HCT116 (cell line): ENCODE results near the gene GAGE2A. TPM values are rescaled to one million over a fixed set of nuclear protein-coding genes. Genes with fewer than 3 reads are reported as not detected.

ENCODE experiments used
- ATAC-seq: fragments of 200-7000 bp; cut with Tn5 transposase; 2 replicates; pipeline ENCODE4 v1.9.1; 2020; ENCODE audit warnings: mild to moderate bottlenecking, moderate library complexity
- BruUV-seq: library from RNA; stranded (reverse); fragments of 400-500 nt; replicated peaks from 2 replicates; lab custom pipeline; 2021; lab: Mats Ljungman, UMichigan
- CTCF ChIA-PET: fragments of 300-600 bp; sonication (Branson Sonifier 250); formaldehyde crosslinking; loops from one replicate; lab custom pipeline; 2021; ENCODE audit warnings: antibody characterized with exemption; lab: Charles Lee
- POLR2A ChIA-PET: fragments of 300-600, 350-600 bp; sonication (Branson Sonifier 250); formaldehyde crosslinking; loops from one replicate; lab custom pipeline; 2021; ENCODE audit warnings: antibody characterized with exemption; lab: Charles Lee
- RAD21 ChIA-PET, 2 experiments: fragments of 300-600 bp; sonication (Branson Sonifier 250); formaldehyde crosslinking; loops; one replicate each; lab custom pipeline; 2023; ENCODE audit warnings: low total read pairs in 2 of 2; ENCODE audit not compliant: uncharacterized antibody in 2 of 2, unreplicated experiment in 2 of 2, low non-redundant PET in 1 of 2; lab: Charles Lee
- DNase-seq: peaks from one replicate; pipeline ENCODE4 v3.0.0-alpha.2; 2010; ENCODE audit warnings: low read depth, low spot score
- H2AFZ ChIP-seq: fragments of 200-600 bp; shearing (Covaris generic), sonication (generic); 2 replicates; pipeline ENCODE4 v1.6.1; 2017; ENCODE audit warnings: low read depth, mixed run types, mixed read lengths, antibody characterized with exemption, low read length; ENCODE audit not compliant: poor library complexity, severe bottlenecking
- H3K27ac ChIP-seq: 2 replicates; pipeline ENCODE4 v1.5.1; 2012; ENCODE audit warnings: low read depth, low read length
- H3K27me3 ChIP-seq: fragments of 200-600 bp; sonication (generic); 2 replicates; pipeline ENCODE4 v1.6.1; 2016; ENCODE audit warnings: mixed run types, low read length, mixed read lengths; ENCODE audit not compliant: insufficient read depth
- H3K36me3 ChIP-seq, 2 experiments: fragments of 200-500 bp in 1 of 2; fragments of 200-600 bp in 1 of 2; sonication (Bioruptor generic) in 1 of 2; sonication (generic) in 1 of 2; 2 replicates each; pipeline versions ENCODE4 v1.5.1 to v1.6.1; 2014 to 2016; ENCODE audit warnings: low read length in 2 of 2, inconsistent platforms in 1 of 2, mixed read lengths in 1 of 2, mixed run types in 1 of 2; ENCODE audit not compliant: insufficient read depth in 2 of 2, control insufficient read depth in 1 of 2
- H3K4me1 ChIP-seq, 2 experiments: fragments of 200-600 bp in 1 of 2; sonication (generic) in 1 of 2; 2 replicates each; pipeline versions ENCODE4 v1.5.1 to v1.6.1; 2012 to 2017; ENCODE audit warnings: low read length in 2 of 2, inconsistent platforms in 1 of 2, mild to moderate bottlenecking in 1 of 2, mixed read lengths in 1 of 2, mixed run types in 1 of 2, moderate library complexity in 1 of 2; ENCODE audit not compliant: insufficient read depth in 2 of 2, control insufficient read depth in 1 of 2
- H3K4me2 ChIP-seq: fragments of 200-600 bp; sonication (generic); 2 replicates; pipeline ENCODE4 v1.6.1; 2017; ENCODE audit warnings: mixed run types, low read length, mixed read lengths
- H3K4me3 ChIP-seq, 2 experiments: fragments of 200-600 bp in 1 of 2; sonication (generic) in 1 of 2; replicated peaks in 1 of 2; 2 replicates each; pipeline ENCODE4 v1.5.1; 2011 to 2016; ENCODE audit warnings: low read length in 2 of 2, control low read depth in 1 of 2, low read depth in 1 of 2, mild to moderate bottlenecking in 1 of 2, mixed read lengths in 1 of 2, mixed run types in 1 of 2
- H3K79me2 ChIP-seq: fragments of 200-600 bp; sonication (generic); 2 replicates; pipeline ENCODE4 v1.6.1; 2017; ENCODE audit warnings: mild to moderate bottlenecking, mixed run types, low read length, moderate library complexity, mixed read lengths; ENCODE audit not compliant: insufficient read depth
- H3K9ac ChIP-seq: fragments of 200-600 bp; sonication (generic); 2 replicates; pipeline ENCODE4 v1.6.1; 2016; ENCODE audit warnings: low read length, mixed read lengths
- H3K9me2 ChIP-seq: fragments of 200-600 bp; sonication (generic), shearing (Covaris generic); 2 replicates; pipeline ENCODE4 v1.6.1; 2017; ENCODE audit warnings: mixed run types, mild to moderate bottlenecking, moderate library complexity; ENCODE audit not compliant: insufficient read depth
- H3K9me3 ChIP-seq, 2 experiments: fragments of 200-500 bp in 1 of 2; fragments of 200-600 bp in 1 of 2; sonication (Bioruptor generic) in 1 of 2; sonication (generic) in 1 of 2; 2 replicates each; pipeline ENCODE4 v1.6.1; 2014 to 2017; ENCODE audit warnings: low read length in 2 of 2, mixed read lengths in 2 of 2, inconsistent platforms in 1 of 2, low read depth in 1 of 2, mild to moderate bottlenecking in 1 of 2, mixed run types in 1 of 2, moderate library complexity in 1 of 2; ENCODE audit not compliant: control insufficient read depth in 1 of 2, insufficient read depth in 1 of 2
- H4K20me1 ChIP-seq: fragments of 200-600 bp; sonication (generic), shearing (Covaris generic); 2 replicates; pipeline ENCODE4 v1.6.1; 2017; ENCODE audit warnings: mixed run types, mild to moderate bottlenecking, moderate library complexity; ENCODE audit not compliant: insufficient read depth
- ATF3 ChIP-seq: IDR thresholded peaks from 2 replicates; pipeline ENCODE4 v1.6.1; 2012
- CEBPB ChIP-seq: IDR thresholded peaks from 2 replicates; pipeline ENCODE4 v1.6.1; 2012; ENCODE audit warnings: low read depth
- EGR1 ChIP-seq: IDR thresholded peaks from 2 replicates; pipeline ENCODE4 v1.6.1; 2012; ENCODE audit warnings: low read depth
- ELF1 ChIP-seq: IDR thresholded peaks from 2 replicates; pipeline ENCODE4 v1.6.1; 2012; ENCODE audit warnings: low read depth, borderline replicate concordance
- EZH2 ChIP-seq: fragments of 200-600 bp; sonication (generic); IDR thresholded peaks from 2 replicates; pipeline ENCODE4 v1.6.1; 2017; ENCODE audit warnings: antibody characterized with exemption, mixed run types
- EZH2phosphoT487 ChIP-seq: fragments of 200-600 bp; IDR thresholded peaks from 2 replicates; pipeline ENCODE4 v1.6.1; 2018; ENCODE audit warnings: antibody characterized with exemption, borderline replicate concordance
- FOSL1 ChIP-seq: IDR thresholded peaks from 2 replicates; pipeline ENCODE4 v1.6.1; 2012; ENCODE audit warnings: low read depth
- JUND ChIP-seq: IDR thresholded peaks from 2 replicates; pipeline ENCODE4 v1.6.1; 2012
- MAX ChIP-seq: IDR thresholded peaks from 2 replicates; pipeline ENCODE4 v1.6.1; 2012
- RAD21 ChIP-seq: IDR thresholded peaks from 2 replicates; pipeline ENCODE4 v1.6.1; 2012; ENCODE audit warnings: low read depth, mild to moderate bottlenecking
- SIN3A ChIP-seq: IDR thresholded peaks from 2 replicates; pipeline ENCODE4 v1.6.1; 2012; ENCODE audit warnings: low read depth
- SP1 ChIP-seq: IDR thresholded peaks from 2 replicates; pipeline ENCODE4 v1.6.1; 2012; ENCODE audit warnings: low read depth
- SRF ChIP-seq: IDR thresholded peaks from 2 replicates; pipeline ENCODE4 v1.6.1; 2012; ENCODE audit warnings: low read depth
- TCF7L2 ChIP-seq: IDR thresholded peaks from 2 replicates; pipeline ENCODE4 v1.7.0; 2011; ENCODE audit warnings: borderline replicate concordance, inconsistent platforms; ENCODE audit not compliant: insufficient read depth, insufficient read length; ENCODE audit errors: extremely low read depth
- YY1 ChIP-seq: IDR thresholded peaks from 2 replicates; pipeline ENCODE4 v1.6.1; 2011; ENCODE audit warnings: low read length, low read depth, moderate library complexity, mild to moderate bottlenecking; ENCODE audit not compliant: insufficient replicate concordance; ENCODE audit errors: extremely low read depth
- ZBTB33 ChIP-seq: IDR thresholded peaks from 2 replicates; pipeline ENCODE4 v1.6.1; 2011; ENCODE audit warnings: mild to moderate bottlenecking, low read length, moderate library complexity; ENCODE audit not compliant: insufficient replicate concordance; ENCODE audit errors: extremely low read depth
- ZFX ChIP-seq: fragments of 450-650 bp; IDR thresholded peaks from 2 replicates; pipeline ENCODE4 v1.6.1; 2017
- ZNF274 ChIP-seq: fragments of 200-500 bp; sonication (Bioruptor generic); IDR thresholded peaks from 2 replicates; pipeline ENCODE4 v1.6.1; 2014; ENCODE audit warnings: mild to moderate bottlenecking, low read depth, low read length, inconsistent platforms
- intact Hi-C: fragments of 100-400 bp; cut with micrococcal nuclease; formaldehyde crosslinking; loops from 2 replicates; pipeline ENCODE4 v1.10.0; 2022
- total RNA-seq: library from RNA; stranded (reverse); gene quantifications from one replicate; pipeline ENCODE4 v1.2.1, GENCODE V29; 2021; ENCODE audit not compliant: unreplicated experiment

The GAGE2A gene
- total RNA-seq, 1 experiment from 2014 or later: 0.52 TPM

GRCh38 chrX:49610718-49611310, 21.5 kb downstream of the GAGE2A start:
- H3K79me2 ChIP-seq: no peaks in the 10 kb centered on the region
- no peaks in the 10 kb centered on the region for H3K9me2 ChIP-seq
- no peak overlapping the region for H3K9ac ChIP-seq
- H3K4me1 ChIP-seq: no peaks in the 10 kb centered on the region
- no peak overlapping the region for H3K4me3 ChIP-seq
- H2AFZ ChIP-seq: no peak overlapping the region
- CTCF ChIA-PET: no interaction called here
- no peak for ATAC-seq
- peaks cover 17% of the 10 kb centered on the region for H3K27me3 ChIP-seq
- RAD21 ChIA-PET: no interaction called here
- BruUV-seq: no TSS peak
- TF ChIP-seq EZH2phosphoT487 (no peak), CEBPB (no peak), EGR1 (no peak), SIN3A (no peak), TCF7L2 (no peak), ZNF274 (no peak), ATF3 (no peak), SRF (no peak), JUND (no peak), ELF1 (no peak), ZFX (no peak), MAX (no peak), SP1 (no peak), RAD21 (no peak), EZH2 (no peak), FOSL1 (no peak), YY1 (no peak), ZBTB33 (no peak)
- TF ChIP-seq, all 23 proteins: peak for 0
- POLR2A ChIA-PET: no interaction called here
- Histone ChIP-seq H3K27ac (no peak overlapping the region), H3K9me3 (no peaks in the 10 kb centered on the region), H3K36me3 (no peaks in the 10 kb centered on the region), H3K4me2 (no peak overlapping the region), H4K20me1 (no peaks in the 10 kb centered on the region)
- no peak for DNase-seq
- intact Hi-C loops: no loop called here
